AG20443 (cell line): Measurements from ENCODE around the gene CLCA4.
"Not testable (repeated sequence)": the region's sequence is repeated elsewhere in the genome, so short reads cannot be mapped to it uniquely, and the experiment has no call there.

Experiments used
- DNase-seq: peaks from one replicate; pipeline ENCODE4 v3.0.0; 2012; ENCODE audit warnings: low spot score, mixed read lengths

CLCA4 gene

GRCh38 chr1:86546787-86547221 lies at the start of gene CLCA4:
CLCA4 (plus strand) TSS chr1:86547078; CDS start chr1:86547120, 42 bp downstream.
- DNase-seq, result no peak

- no peak for DNase-seq
Measured at GRCh38 chr1:86498281-86498680, 48.6 kb upstream of the CLCA4 start.

- DNase-seq, result no peak
Measured at GRCh38 chr1:86499987-86500593, 46.8 kb upstream of the CLCA4 start.

DNA sequence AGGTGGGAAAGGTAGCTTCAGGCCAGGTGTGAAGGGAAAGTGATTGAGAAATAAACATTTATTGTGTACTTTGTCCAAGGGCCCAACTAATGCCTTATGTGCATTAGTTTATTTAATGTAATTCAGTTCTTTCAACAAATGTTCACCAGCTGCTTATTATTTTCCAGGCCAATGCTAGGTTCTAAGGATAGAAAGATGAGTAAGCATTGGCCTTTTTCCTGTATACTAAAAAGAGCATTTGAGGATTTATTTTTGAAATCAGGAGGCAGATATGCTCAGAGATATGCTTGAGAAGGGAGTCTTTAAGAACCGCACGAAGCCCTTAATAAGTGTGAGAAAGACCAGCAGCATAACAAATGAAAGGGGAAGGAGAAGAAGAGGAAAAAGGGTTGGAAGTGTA lies 46.2 kb upstream of the CLCA4 start:
- no peak for DNase-seq

DNA sequence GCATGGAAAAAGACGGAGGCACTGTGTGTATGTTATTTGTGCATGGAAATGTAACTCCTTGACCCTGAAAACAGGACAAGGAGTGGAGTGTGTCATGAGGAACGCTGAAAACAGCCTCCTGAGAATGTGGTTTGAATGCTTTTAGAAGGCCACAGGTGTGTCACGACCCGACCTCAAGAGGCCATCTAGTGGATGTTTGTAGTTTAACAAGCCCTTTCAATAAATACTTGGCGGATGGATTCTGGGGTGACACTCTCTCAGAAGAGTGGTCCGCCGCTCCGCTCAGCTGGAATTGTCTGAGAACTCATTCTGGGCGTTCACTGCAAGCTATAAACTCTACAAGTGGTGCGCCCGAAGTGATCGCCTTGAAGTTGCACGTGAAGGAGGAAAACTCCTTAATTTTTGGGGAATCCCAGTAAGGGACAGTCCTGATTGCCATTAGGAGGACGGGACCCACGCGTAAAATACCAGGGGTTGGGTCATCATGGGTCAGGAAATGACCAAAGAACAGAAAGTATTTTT lies 44.7 kb upstream of the CLCA4 start:
- not testable (repeated sequence) for DNase-seq

- DNase-seq, result no peak
Measured at GRCh38 chr1:86502721-86503405, 44.0 kb upstream of the CLCA4 start.

DNA sequence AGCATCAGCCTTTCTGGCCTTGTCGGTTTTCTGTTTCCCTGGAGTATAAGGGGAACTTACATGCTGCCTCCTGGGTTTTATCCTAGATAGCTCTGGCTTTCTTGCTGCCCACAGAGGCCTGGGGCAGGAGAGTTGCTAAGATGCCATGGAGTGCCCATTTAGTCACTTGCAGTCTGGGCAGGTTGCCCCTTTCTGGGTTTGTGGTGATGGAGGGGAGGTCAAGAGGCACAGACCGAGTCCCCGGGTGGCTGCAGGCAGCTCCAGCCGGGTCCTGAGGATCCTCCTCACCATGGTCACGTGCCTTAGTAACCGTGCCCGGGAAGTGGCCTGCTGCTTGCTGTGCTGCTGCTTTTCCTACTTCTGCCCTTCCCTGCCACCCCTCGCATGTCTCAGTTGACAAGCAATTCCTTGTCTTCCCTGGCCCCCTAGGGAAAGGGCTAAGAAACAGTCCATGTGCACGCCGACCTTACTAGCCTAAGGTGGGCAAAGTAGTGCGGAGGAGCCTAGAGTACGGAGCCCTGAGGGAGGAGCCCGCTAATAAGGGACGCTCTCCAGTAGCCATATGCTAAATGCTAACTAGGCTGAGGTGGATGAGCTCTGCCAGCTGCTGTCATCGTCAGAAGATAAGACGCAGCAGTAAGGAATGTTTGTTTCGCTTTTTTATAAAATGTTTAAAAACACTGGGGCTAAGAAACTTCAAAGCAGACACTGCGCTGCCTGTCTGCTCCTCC lies 43.3 kb upstream of the CLCA4 start:
- DNase-seq, result no peak

GRCh38 chr1:86504137-86504479 lies 42.8 kb upstream of the CLCA4 start:
- no peak for DNase-seq

DNA sequence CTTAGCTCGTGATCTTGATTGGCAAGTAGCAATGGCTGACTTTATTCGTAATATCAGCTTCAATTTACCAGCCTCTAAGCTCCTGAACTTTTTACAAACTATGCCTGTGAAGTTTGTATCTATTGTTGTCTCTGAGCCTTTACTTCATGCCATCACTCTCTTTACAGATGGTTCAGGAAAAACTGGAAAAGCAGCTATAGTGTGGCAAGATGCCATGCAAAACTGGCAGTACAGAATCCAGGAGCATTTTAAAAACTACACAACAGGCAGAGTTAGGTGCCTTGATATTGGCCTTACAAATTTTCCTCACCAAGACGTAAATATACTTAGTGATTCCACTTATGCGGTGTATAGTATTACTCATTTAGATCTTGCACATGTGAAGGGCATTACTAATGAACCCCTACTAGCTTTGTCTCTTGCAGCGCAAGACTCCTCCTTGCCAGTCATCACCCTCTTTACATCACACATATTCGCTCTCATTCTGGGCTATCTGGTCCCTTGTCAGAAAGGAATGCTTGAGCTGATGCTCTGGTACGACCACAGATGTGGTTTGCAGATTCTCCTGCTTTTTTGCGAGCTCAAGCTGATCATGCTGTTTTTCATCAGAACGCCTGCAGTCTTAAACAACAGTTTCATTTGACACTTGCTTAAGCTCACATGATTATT lies 41.8 kb upstream of the CLCA4 start:
- peak; percentile 29 for DNase-seq

- DNase-seq, result no peak
Measured at GRCh38 chr1:86505564-86505902, 41.3 kb upstream of the CLCA4 start.

DNA sequence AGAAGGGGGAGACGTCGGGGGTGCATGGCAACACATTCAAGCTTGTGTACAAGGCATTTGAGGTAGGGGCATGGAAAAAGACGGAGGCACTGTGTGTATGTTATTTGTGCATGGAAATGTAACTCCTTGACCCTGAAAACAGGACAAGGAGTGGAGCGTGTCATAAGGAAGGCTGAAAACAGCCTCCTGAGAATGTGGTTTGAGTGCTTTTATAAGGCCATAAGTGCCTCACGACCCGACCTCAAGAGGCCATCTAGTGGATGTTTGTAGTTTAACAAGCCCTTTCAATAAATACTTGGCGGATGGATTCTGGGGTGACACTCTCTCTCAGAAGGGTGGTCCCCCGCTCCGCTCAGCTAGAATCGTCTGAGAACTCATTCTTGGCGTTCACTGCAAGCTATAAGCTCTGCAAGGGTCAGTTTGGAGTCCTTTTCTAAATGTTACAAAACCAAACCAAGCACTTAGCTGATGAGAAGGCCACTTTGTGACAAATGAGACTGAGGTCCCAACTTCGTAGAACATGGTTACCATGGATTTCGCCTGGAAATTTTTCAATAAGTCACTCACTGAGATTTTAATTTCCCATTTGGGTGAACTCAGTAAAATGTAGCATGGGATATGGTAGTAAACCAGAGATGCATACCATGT lies 38.8 kb upstream of the CLCA4 start:
- peak; percentile 38 for DNase-seq

DNA sequence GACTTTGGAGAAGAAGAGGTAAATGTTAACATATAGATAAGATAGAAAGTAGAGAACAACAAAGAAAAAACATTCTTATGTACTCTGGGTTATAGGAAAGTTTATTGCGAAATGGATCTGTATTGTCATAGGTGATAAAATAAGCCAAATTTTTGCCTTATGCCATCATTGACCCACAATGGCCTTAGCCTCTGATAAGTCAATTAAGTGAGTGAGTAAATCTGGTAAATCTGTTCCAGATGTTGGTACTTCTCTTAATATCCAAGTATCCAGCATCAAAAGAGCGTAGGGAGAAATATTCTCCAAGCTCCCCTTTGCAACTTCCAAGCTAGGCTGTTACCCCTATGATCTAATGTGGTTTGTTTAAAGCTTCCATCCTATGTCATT lies 38.3 kb upstream of the CLCA4 start:
- no peak for DNase-seq

GRCh38 chr1:86515597-86515996 lies 31.3 kb upstream of the CLCA4 start:
- DNase-seq, result no peak

DNA sequence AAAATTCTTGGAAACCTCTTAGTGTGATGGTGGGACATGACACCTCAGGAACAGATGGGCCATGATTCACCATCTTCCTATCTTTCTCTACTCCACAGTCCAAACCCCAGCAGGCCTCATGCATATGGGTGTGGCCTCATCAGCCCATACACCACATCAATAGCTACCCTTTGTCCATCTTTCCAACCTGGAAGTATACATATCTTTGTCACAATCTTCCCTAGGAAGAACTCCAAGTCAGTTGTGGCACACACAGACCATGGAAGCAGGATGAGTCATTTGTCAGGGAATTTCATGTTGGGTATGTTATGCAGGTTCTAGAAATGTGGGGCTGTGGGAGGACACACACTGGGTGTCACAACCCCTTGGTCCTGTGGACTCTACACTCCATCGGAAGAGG lies 30.5 kb upstream of the CLCA4 start:
- no peak for DNase-seq

- no peak for DNase-seq
Measured at GRCh38 chr1:86517336-86517735, 29.5 kb upstream of the CLCA4 start.

DNA sequence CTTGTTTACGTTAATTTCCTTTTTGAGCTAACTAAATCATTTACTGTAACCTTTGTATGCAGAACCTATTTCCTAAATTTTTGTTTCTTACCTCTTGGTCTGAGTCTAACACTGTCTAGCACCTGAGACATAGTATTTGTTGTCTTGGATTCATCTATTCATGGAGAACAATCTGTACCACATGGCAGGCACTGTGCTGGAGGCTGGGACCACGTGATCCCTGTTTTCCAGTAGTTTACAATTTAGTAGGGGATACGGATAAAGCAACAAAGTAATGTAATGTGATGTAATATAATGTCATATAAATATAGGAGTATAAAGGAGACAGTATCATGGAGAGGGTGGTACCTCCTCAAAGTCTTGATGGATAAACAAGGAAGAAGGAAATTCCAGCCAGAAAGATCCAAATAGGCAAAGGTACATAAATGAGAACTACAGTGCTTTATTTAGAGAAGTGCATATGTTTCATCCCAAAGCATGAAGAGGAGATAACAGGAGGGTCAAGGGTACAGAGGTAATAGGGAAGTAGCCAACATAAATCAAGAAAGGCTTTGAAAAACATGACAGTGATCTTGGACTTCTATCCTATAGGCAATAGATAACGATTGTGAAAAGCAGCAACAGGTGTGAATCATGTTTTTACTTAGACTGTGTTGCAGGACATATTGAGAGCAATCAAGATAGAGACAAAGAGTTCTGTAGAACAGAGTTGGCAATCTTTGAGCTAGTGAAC lies 25.9 kb upstream of the CLCA4 start:
- DNase-seq, result no peak

DNA sequence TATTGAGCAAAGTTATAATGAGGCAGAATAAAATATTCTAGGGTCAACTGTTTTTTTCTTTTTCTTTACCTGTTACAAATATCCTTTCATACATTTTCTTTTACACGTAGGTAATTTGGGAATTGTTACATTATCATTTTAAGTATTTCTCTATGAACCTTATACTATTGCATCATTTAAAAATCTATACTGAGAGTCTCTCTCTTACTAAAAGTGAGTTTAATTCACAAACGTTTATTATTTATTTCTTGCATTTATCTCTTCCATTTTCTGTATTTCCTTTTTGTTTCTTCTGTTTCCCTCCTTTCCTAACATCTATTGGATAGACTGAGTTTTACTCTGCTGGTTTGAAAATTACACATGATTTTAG lies 25.4 kb upstream of the CLCA4 start:
- DNase-seq, result no peak

- DNase-seq, result peak; percentile 30
Measured at GRCh38 chr1:86522240-86522639, 24.6 kb upstream of the CLCA4 start.

DNA sequence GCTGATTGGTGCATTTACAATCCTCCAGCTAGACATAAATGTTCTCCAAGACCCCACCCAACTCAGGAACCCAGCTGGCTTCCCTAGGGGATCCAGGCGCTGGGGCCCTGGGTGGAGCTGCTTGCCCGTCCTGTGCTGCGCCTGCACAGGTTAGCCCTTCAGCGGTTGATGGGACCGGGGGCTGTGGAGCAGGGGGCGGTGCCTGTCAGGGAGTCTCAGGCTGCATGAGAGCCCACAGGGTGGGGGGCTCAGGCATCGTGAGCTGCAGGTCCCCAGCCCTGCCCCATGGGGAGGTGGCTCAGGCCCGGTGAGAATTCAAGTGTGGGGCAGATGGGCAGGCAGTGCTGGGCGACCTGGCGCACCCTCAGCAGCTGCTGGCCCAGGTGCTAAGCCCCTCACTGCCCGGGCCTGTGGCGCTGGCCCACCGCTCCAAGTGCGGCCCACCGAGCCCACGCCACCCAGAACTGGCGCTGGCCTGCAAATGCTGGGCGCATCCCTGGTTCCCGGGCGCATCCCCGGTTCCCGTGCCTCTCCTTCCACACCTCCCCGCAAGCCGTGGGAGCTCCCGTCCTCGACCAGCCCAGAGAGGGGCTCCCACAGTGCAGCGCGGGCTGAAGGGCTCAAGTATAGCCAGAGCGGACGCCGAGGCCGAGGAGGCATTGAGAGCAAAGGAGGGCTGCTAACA lies 23.1 kb upstream of the CLCA4 start:
- no peak for DNase-seq

DNA sequence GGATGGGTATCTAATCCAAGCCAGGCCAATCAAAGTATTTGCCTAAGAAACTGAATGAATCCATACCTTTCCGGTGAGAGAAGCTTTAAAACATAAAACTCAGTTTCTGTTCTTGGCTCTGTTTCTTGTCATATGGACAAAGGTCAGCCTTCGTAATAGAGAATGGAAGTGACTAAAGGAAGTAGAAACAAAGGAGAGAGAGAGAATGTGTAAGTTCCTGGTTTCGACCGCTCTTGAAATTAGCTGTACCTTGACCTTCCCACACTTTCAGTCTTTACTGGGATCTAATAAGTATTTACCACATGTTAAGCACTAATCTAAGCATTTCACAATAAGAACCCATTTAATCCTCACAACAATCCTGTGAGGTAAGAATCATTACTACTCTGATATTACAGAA lies 19.6 kb upstream of the CLCA4 start:
- no peak for DNase-seq
